ENCODE data around the gene MED12L. TPM values are rescaled to one million over a fixed set of nuclear protein-coding genes. Genes with fewer than 3 reads are reported as not detected.

Gene MED12L
- total RNA-seq, 4 donors from 2014 or later, result 1.6 to 23.7 (median 4.0) TPM

DNA sequence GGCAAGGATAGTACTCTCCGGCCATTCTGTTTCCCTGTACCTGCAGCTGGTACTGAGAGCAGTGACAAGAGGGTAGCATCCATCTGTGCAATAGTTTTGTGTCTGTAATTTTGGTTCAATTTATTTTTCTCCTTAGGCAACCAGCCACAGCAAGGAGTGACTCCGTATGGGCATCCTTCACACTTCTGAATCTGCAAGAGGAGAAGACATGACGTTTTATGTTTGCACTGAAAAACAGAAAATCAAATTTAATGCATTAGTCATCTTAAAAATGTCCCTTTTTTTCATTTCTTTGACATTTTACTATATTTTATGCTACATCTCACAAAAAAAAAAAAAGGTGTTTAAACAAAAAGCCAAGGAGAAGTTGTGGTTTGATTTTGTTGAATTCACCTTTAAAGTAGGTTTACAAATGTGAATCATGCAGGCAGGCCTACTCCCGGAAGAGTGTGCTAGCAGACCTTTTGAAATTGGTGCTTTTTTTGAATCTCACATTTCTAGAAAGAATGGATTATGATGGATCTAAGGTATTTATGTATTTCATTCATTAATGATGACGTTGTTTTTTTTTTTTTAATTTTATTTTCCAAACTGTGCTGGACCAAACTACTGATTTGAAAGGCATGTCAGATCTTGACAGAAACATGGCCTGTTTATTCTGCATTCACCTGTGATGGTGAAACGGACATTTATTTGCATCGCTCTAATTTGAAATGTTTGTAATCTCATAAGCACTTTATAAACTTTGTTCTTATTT lies 347.3 kb downstream of the MED12L start:
- Histone ChIP-seq H3K36me3 (no peaks in the 10 kb centered on the region), H3K27me3 (no peaks in the 10 kb centered on the region), H3K4me3 (replicated peaks in 1 of 3) (no peak overlapping the region), H3K4me1 (no peaks in the 10 kb centered on the region), H3K27ac (no peak overlapping the region), H3K9me3 (no peaks in the 10 kb centered on the region)
- intact Hi-C loops (cut with DNase I), result no loop called here
- DNase-seq, result no peak
- 93 to 94% methylated on average over 7 of the region's 7 CpGs for WGBS, 2 donors
- no peak for TF ChIP-seq CTCF (IDR thresholded peaks at IDR 0.05)
- TF ChIP-seq POLR2A (IDR thresholded peaks at IDR 0.05), result no peak

- DNase-seq, result no peak
- 71 to 80% methylated on average over 1 of the region's 1 CpG for WGBS, 2 donors
- Histone ChIP-seq H3K27ac (no peak overlapping the region), H3K36me3 (no peaks in the 10 kb centered on the region), H3K4me3 (replicated peaks in 1 of 3) (no peak overlapping the region), H3K9me3 (no peaks in the 10 kb centered on the region), H3K27me3 (no peaks in the 10 kb centered on the region), H3K4me1 (no peaks in the 10 kb centered on the region)
- TF ChIP-seq POLR2A (IDR thresholded peaks at IDR 0.05) (no peak), CTCF (IDR thresholded peaks at IDR 0.05) (no peak)
- intact Hi-C loops (cut with DNase I), result no loop called here
These were observed 348.9 kb downstream of the MED12L start for GRCh38 chr3:151434151-151434890.

DNA sequence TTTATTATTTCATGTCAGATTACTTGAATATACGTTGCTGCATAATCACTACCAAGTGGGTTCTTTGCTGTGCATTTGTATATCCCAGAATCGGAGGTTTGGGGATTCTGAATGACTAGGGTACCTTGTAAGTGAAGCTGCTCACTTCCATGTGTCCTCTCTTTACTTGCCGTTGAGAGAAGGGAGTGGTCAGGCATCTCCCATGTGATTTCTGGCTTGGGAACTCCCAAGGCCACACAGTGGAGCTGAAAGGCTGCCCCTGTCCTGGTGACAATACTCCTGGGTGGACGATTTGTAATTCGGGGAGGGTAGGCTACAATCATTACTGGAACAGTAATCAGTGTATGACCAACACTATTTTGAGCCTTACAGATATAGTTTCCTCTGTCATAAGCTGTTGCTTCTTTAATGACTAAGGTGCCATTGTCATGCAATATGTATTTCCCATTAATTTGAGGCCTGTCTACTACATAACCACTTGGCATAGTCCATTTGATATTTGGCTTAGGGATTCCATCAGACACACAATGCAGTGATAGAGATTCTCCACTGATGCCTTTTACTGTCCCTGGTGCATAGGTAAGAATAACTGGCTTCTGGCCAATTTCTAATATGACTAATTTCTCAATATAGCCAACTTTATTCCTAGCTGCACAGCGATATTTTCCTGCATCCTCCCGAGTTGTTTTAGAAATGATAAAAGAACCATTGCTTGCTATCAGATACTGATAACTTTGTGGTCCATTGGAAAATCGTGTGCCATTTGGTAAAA lies 351.4 kb downstream of the MED12L start:
- TF ChIP-seq CTCF (IDR thresholded peaks at IDR 0.05), result no peak
- no peak for TF ChIP-seq POLR2A (IDR thresholded peaks at IDR 0.05)
- intact Hi-C loops (cut with DNase I), result no loop called here
- H3K4me3 ChIP-seq (replicated peaks in 1 of 3), result no peak overlapping the region
- no peaks in the 10 kb centered on the region for H3K36me3 ChIP-seq
- H3K27ac ChIP-seq, result no peak overlapping the region
- H3K4me1 ChIP-seq, result no peaks in the 10 kb centered on the region
- H3K27me3 ChIP-seq, result no peaks in the 10 kb centered on the region
- H3K9me3 ChIP-seq, result no peaks in the 10 kb centered on the region
- 85 to 87% methylated on average over 8 of the region's 8 CpGs for WGBS, 2 donors
- DNase-seq, result no peak

GRCh38 chr3:151437906-151438305 lies 352.4 kb downstream of the MED12L start:
- H3K4me1 ChIP-seq, result no peaks in the 10 kb centered on the region
- H3K27ac ChIP-seq, result no peak overlapping the region
- no peaks in the 10 kb centered on the region for H3K27me3 ChIP-seq
- intact Hi-C loops (cut with DNase I), result no loop called here
- no peak for DNase-seq
- TF ChIP-seq CTCF (IDR thresholded peaks at IDR 0.05) (no peak), POLR2A (IDR thresholded peaks at IDR 0.05) (no peak)
- WGBS, 2 donors, result 93% methylated on average over 6 of the region's 6 CpGs
- H3K4me3 ChIP-seq (replicated peaks in 1 of 3), result no peak overlapping the region
- no peaks in the 10 kb centered on the region for H3K36me3 ChIP-seq
- no peaks in the 10 kb centered on the region for H3K9me3 ChIP-seq

Data from thyroid gland (tissue), 4 donors.